Small intestine (tissue), 16 donors: ENCODE results near the gene GMIP. TPM values are rescaled to one million over a fixed set of nuclear protein-coding genes. Genes with fewer than 3 reads are reported as not detected.
"Not testable (repeated sequence)": the region's sequence is repeated elsewhere in the genome, so short reads cannot be mapped to it uniquely, and the experiment has no call there.

Experiments used
- DNase-seq, 2 donors: peaks; one replicate each; pipeline versions ENCODE4 v3.0.0 to v3.0.0-alpha.2; 2013
- FAIRE-seq: peaks from 2 replicates; lab custom pipeline; 2012; peaks lifted over from hg19 to GRCh38; lab: Jason Lieb, UNC
- H3K27ac ChIP-seq, 3 donors: one replicate each; pipeline ENCODE4 v1.5.1; 2013; ENCODE audit warnings: low read length in 2 of 3, mild to moderate bottlenecking in 2 of 3, control low read depth in 1 of 3, inconsistent platforms in 1 of 3, low read depth in 1 of 3, moderate library complexity in 1 of 3
- H3K27me3 ChIP-seq, 3 donors: one replicate each; pipeline ENCODE4 v1.6.1; 2013; ENCODE audit warnings: low read length in 3 of 3, inconsistent platforms in 1 of 3; ENCODE audit not compliant: control insufficient read depth in 3 of 3, insufficient read depth in 3 of 3
- H3K36me3 ChIP-seq, 3 donors: one replicate each; pipeline ENCODE4 v1.6.1; 2013; ENCODE audit warnings: low read length in 3 of 3, inconsistent platforms in 1 of 3, low read depth in 1 of 3, mild to moderate bottlenecking in 1 of 3, moderate library complexity in 1 of 3; ENCODE audit not compliant: control insufficient read depth in 3 of 3, insufficient read depth in 2 of 3
- H3K4me1 ChIP-seq, 3 donors: one replicate each; pipeline ENCODE4 v1.6.1; 2013; ENCODE audit warnings: low read length in 2 of 3, inconsistent platforms in 1 of 3, low read depth in 1 of 3, mild to moderate bottlenecking in 1 of 3, moderate library complexity in 1 of 3; ENCODE audit not compliant: control insufficient read depth in 3 of 3, insufficient read depth in 2 of 3
- H3K4me3 ChIP-seq, 3 donors: one replicate each; pipeline ENCODE4 v1.5.1; 2013; ENCODE audit warnings: low read length in 3 of 3, control low read depth in 1 of 3, inconsistent platforms in 1 of 3, low read depth in 1 of 3, mild to moderate bottlenecking in 1 of 3, moderate library complexity in 1 of 3
- H3K9me3 ChIP-seq, 2 donors: one replicate each; pipeline ENCODE4 v1.6.1; 2013; ENCODE audit warnings: low read depth in 1 of 2, low read length in 1 of 2; ENCODE audit not compliant: control insufficient read depth in 2 of 2, insufficient read depth in 1 of 2
- WGBS, 3 donors: extraction: QIAGEN DNeasy Blood & Tissue Kit; methylation state at CpG; one replicate each; pipeline ENCODE4 v1.1.7; 2013; 5-methylcytosine and 5-hydroxymethylcytosine counted together
- long read RNA-seq, 10 donors: transcript quantifications; one replicate each; lab custom pipeline, GENCODE V29; 2026
- polyA plus RNA-seq, 4 donors: library from polyadenylated mRNA; stranded (reverse) in 3 of 4; unstranded in 1 of 4; fragments of 200-250 nt in 3 of 4; fragments of 120-200 nt in 1 of 4; gene quantifications; one replicate each; pipeline versions ENCODE4 v1.2.1 to v1.2.3, GENCODE V29; 2013
- donor health status: healthy with polysubstance abuse.
- donor health status: control.
- donor health status: control.
- donor health status: Bipolar disorder and iron deficiency.
- donor health status: healthy.

Gene GMIP
- 10 to 100 TPM in 3 of 4 donors, 1 to 10 TPM in 1; 8.3 to 15.1 (median 12.5) TPM for polyA plus RNA-seq
- long read RNA-seq, donor 1, result 0 reads
- long read RNA-seq, donor 2, result 0 reads
- long read RNA-seq, donor 3, result 0 reads
- long read RNA-seq, donor 4, result 0 reads
- long read RNA-seq, donor 5, result 0 reads
- long read RNA-seq, donor 6, result 0 reads
- long read RNA-seq, donor 7, result 0 reads
- long read RNA-seq, donor 8, result 0 reads
- long read RNA-seq, donor 9, result 0 reads
- long read RNA-seq, donor 10, result 0 reads

DNA sequence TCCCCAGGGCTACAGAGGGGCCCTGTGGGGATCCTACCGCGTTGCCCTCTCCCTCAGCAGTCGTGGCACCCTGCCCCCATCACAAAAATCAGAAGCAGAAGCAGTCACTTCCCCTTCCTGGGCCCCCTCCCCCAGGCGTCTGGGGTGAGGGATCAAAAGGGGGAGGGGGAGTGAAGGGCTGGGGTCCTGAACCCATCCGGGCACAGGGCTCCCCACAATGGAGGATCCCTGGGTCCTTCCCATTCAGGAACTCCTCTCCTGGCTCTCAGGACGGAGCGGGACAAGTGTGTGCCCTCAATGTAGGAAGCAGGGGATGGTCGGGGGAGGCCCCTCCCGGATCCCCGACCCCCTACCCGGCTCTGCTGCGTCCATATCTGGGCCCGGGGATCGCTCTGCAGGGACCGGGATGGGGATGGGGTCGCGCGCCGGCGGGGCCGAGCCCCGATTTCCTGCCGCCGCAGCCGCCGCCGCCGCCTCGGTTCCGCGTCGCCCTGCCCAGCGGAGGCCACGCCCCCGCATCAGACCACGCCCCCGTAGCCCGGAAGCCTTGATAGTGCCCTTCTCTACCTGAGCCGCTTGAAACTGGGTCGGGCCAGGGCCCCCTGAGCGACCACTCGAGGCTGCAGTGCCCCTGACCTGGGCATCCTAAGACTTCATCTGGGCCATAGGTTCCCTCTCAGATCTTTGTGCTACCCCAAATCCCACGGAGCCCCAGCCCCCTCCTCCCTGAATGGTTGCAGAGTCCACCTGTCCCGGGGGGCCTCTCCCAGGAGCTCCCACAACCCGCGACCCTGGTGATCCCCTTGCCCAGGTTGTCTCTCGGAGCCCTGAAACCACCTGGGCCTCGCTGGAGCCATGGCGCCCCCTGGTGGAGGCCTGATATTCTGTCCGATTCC is at the start of gene GMIP:
Gene GMIP, minus strand, starts transcription at position 500 of the 896 bp plus-strand sequence. Its CDS starts 128 bp downstream, at position 372.
- no peaks in the 10 kb centered on the region for H3K9me3 ChIP-seq
- peak within 1 kb of the TSS; percentile 66 to 80 (median 79) for H3K27ac ChIP-seq
- FAIRE-seq (no peak), DNase-seq (peak; percentile 83 to 90)
- WGBS, 3 donors, result 0 to 1% (median 1%) methylated on average over 43 to 50 of the region's 50 CpGs
- peak within 1 kb of the TSS; percentile 64 to 98 (median 80) for H3K4me3 ChIP-seq
- peaks cover 16 to 41% (median 23%) of the 10 kb centered on the region in 3 donors for H3K36me3 ChIP-seq
- H3K27me3 ChIP-seq, result no peaks in the 10 kb centered on the region
- peaks cover 0 to 8% (median 0%) of the 10 kb centered on the region in 3 donors for H3K4me1 ChIP-seq

- no peaks in the 10 kb centered on the region for H3K27me3 ChIP-seq
- H3K4me1 ChIP-seq, result no peaks in the 10 kb centered on the region
- no peak overlapping the region for H3K27ac ChIP-seq
- no peaks in the 10 kb centered on the region for H3K36me3 ChIP-seq
- DNase-seq, result no peak
- no peak for FAIRE-seq
- H3K9me3 ChIP-seq, result peaks cover 0 to 6% of the 10 kb centered on the region in 2 donors
- H3K4me3 ChIP-seq, result no peak overlapping the region
- WGBS, 3 donors, result 87 to 94% (median 90%) methylated on average over 10 of the region's 10 CpGs
These were observed 48.2 kb upstream of the GMIP start for GRCh38 chr19:19691683-19692082.

- not testable (repeated sequence) for H3K4me3 ChIP-seq, DNase-seq, H3K27me3 ChIP-seq, H3K36me3 ChIP-seq, H3K9me3 ChIP-seq, H3K27ac ChIP-seq, H3K4me1 ChIP-seq, FAIRE-seq
- WGBS, 3 donors, result 96 to 100% (median 98%) methylated on average over 10 of the region's 10 CpGs
These were observed 45.6 kb upstream of the GMIP start for GRCh38 chr19:19689023-19689422.

DNA sequence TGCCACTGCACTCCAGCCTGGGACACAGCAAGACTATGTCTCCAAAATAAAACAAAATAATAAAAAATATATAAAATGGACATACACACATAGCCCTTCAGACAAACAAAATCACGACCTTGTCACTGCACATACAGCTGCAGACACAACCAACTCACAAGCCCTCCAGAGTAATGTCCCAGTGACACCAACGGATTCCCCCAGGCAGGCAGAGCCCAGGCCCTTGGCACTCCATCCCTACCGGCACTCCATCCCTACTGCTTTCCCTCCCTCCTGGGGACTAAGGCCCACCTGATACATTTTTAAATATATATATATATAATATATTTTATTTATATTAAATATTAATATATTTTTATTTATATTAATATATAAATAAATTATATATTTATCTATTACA is 43.6 kb upstream of the GMIP start:
- no peak for FAIRE-seq
- no peaks in the 10 kb centered on the region for H3K27me3 ChIP-seq
- DNase-seq, result no peak
- no peaks in the 10 kb centered on the region for H3K4me1 ChIP-seq
- 90 to 98% (median 92%) methylated on average over 3 of the region's 3 CpGs for WGBS, 3 donors
- H3K27ac ChIP-seq, result no peak overlapping the region
- H3K9me3 ChIP-seq, result peaks cover 0 to 21% of the 10 kb centered on the region in 2 donors
- H3K4me3 ChIP-seq, result no peak overlapping the region
- peaks cover 0 to 2% (median 0%) of the 10 kb centered on the region in 3 donors for H3K36me3 ChIP-seq

DNA sequence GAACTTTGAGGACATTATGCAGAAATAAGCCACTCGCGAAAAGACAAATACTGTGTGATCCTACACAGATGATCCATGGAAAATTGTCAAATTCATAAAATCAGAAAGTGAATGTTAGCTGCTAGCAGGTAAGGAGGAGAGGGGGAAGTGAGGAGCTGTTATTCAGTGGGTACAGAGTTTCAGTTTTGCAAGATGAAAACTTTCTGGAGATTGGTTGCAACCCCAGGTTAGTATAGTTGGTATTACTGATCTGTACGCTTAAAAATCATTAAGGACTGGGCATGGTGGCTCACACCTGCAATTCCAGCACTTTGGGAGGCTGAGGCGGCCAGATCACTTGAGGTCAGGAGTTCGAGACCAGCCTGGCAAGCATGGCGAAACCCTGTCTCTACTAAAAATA is 43.1 kb upstream of the GMIP start:
- no peak for FAIRE-seq

GRCh38 chr19:19686119-19686518 is 42.7 kb upstream of the GMIP start:
- FAIRE-seq, result not testable (repeated sequence)
- WGBS, 3 donors, result 95 to 99% (median 98%) methylated on average over 15 of the region's 15 CpGs

More for the DNA sequence above, 43.1 kb upstream of the GMIP start:
- Histone ChIP-seq H3K27ac (no peak overlapping the region), H3K9me3 (peaks cover 0 to 22% of the 10 kb centered on the region in 2 donors), H3K4me1 (no peaks in the 10 kb centered on the region), H3K36me3 (peaks cover 0 to 2% (median 0%) of the 10 kb centered on the region in 3 donors), H3K4me3 (no peak overlapping the region), H3K27me3 (no peaks in the 10 kb centered on the region)
- 95 to 98% (median 97%) methylated on average over 6 of the region's 6 CpGs for WGBS, 3 donors
- no peak for DNase-seq

DNA sequence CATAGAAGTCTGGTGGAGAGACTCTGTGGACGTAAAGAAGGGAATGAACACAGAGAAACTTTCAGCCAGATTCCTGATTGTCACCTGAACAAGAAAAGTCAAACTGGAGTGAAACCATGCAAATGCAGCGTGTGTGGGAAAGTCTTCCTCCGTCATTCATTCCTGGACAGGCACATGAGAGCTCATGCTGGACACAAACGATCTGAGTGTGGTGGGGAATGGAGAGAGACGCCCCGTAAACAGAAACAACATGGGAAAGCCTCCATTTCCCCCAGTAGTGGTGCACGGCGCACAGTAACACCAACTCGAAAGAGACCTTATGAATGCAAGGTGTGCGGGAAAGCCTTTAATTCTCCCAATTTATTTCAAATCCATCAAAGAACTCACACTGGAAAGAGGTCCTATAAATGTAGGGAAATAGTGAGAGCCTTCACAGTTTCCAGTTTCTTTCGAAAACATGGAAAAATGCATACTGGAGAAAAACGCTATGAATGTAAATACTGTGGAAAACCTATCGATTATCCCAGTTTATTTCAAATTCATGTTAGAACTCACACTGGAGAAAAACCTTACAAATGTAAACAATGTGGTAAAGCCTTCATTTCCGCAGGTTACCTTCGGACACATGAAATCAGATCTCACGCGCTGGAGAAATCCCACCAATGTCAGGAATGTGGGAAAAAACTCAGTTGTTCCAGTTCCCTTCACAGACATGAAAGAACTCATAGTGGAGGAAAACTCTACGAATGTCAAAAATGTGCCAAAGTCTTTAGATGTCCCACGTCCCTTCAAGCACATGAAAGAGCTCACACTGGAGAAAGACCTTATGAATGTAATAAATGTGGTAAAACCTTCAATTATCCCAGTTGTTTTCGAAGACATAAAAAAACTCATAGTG is 36.0 kb upstream of the GMIP start:
- DNase-seq, result no peak
- WGBS, 3 donors, result 98% methylated on average over 20 of the region's 20 CpGs
- H3K4me3 ChIP-seq, result no peak overlapping the region
- peaks cover 19 to 34% (median 29%) of the 10 kb centered on the region in 3 donors for H3K36me3 ChIP-seq
- no peak for FAIRE-seq
- no peaks in the 10 kb centered on the region for H3K27me3 ChIP-seq
- peaks cover 6 to 59% of the 10 kb centered on the region in 2 donors for H3K9me3 ChIP-seq
- H3K27ac ChIP-seq, result no peak overlapping the region
- H3K4me1 ChIP-seq, result no peaks in the 10 kb centered on the region

More at GRCh38 chr19:19686119-19686518, 42.7 kb upstream of the GMIP start:
- peaks cover 2 to 27% of the 10 kb centered on the region in 2 donors for H3K9me3 ChIP-seq
- H3K4me3 ChIP-seq, H3K36me3 ChIP-seq, H3K4me1 ChIP-seq, DNase-seq, H3K27ac ChIP-seq, H3K27me3 ChIP-seq: not testable (repeated sequence)
